GM08714 (cell line): ENCODE results near the gene TMEM120B.

ENCODE experiments used
- H3K4me3 ChIP-seq: fragments of 200-500 bp; sonication (Bioruptor generic); 2 replicates; pipeline ENCODE4 v1.5.1; 2014; ENCODE audit warnings: mild to moderate bottlenecking, low read length, inconsistent platforms
- ZNF274 ChIP-seq: IDR thresholded peaks from 2 replicates; pipeline ENCODE4 v1.6.1; 2012; ENCODE audit warnings: mild to moderate bottlenecking, low read depth, low read length

Gene TMEM120B

GRCh38 chr12:121794534-121795033 is 82.0 kb downstream of the TMEM120B start:
- no peak overlapping the region; the same call in 1 of the 2 replicates for H3K4me3 ChIP-seq
- TF ChIP-seq ZNF274 = no peak

DNA sequence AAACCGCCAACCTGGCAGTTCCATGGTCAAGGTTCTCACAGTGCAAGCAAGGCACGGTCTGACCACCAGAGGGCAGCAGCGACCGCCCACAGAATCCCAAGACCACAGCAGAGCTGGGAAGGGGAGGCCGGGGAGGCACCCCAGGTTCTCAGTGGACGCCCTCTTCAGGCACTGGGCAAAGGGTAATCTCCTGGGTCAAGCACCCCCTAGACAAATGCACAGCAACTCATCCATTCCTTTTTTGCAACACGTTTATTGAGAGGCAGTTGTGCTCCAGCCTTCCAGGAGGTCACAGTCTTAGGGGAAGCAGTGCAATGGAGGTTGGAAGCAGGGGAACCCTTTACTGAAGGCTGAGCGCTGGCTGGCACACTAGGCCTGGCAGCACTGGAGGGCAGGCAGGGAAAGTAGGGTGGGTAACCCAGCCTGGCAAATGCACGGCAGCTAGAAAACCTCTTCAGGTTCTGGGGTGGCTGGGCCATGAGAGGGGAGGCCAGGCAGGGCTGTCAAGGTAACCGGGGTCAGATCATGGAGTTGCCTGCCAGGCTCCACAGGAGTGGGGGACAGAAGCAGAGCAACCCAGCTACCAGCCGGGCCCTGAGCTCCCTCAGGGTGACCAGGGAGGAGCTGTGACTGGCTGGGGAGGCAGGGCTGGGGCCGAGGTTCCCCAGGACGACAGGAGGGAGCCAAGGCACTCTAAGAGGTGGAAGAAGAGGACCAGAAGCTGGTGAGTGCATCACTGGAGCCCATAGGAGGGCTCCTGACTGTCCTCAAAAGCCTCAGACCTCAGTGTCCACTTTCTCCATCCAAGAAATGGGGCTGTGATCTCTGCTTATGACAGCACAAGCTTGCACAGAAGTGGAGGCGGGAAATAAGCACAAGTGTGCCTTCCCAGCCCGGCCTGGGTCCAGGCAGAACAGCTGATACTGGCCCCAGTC is 82.7 kb downstream of the TMEM120B start:
- no peak for TF ChIP-seq ZNF274
- no peak overlapping the region for H3K4me3 ChIP-seq

- H3K4me3 ChIP-seq = no peak overlapping the region
- TF ChIP-seq ZNF274 = no peak
Observed at GRCh38 chr12:121796855-121797751, 84.6 kb downstream of the TMEM120B start.

- H3K4me3 ChIP-seq = no peak overlapping the region
- TF ChIP-seq ZNF274 = no peak
Observed at GRCh38 chr12:121797937-121798786, 85.6 kb downstream of the TMEM120B start.

DNA sequence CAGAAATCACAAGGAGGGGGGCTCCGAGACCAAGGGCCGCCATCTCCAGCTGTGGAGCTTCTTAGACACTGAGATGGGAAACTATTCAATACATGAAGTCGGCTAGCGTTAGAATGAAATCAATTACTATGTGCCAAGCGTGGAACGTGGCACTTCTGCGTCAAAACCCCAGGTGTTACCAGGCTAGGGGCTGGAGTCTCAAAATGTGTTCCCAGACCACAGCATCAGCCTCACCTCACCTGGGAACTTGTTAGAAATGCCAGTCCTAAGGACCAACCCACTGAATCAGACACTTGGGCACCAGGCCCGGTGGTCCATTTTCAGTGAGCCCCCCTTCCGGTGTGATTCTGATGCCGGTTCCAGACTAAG is 86.2 kb downstream of the TMEM120B start:
- no peak overlapping the region for H3K4me3 ChIP-seq
- TF ChIP-seq ZNF274 = no peak

- peak overlapping the region; percentile 95; the same call in 1 of the 2 replicates for H3K4me3 ChIP-seq
Observed at GRCh38 chr12:121799156-121799841, 86.7 kb downstream of the TMEM120B start.

GRCh38 chr12:121799842-121800693 is 87.5 kb downstream of the TMEM120B start:
- peak overlapping the region; percentile 95; the same call in 1 of the 2 replicates for H3K4me3 ChIP-seq
- TF ChIP-seq ZNF274 = no peak

More at GRCh38 chr12:121799156-121799841, 86.7 kb downstream of the TMEM120B start:
- TF ChIP-seq ZNF274 = no peak

GRCh38 chr12:121800694-121801594 is 88.4 kb downstream of the TMEM120B start:
- H3K4me3 ChIP-seq = peak overlapping the region; percentile 95
- TF ChIP-seq ZNF274 = no peak

DNA sequence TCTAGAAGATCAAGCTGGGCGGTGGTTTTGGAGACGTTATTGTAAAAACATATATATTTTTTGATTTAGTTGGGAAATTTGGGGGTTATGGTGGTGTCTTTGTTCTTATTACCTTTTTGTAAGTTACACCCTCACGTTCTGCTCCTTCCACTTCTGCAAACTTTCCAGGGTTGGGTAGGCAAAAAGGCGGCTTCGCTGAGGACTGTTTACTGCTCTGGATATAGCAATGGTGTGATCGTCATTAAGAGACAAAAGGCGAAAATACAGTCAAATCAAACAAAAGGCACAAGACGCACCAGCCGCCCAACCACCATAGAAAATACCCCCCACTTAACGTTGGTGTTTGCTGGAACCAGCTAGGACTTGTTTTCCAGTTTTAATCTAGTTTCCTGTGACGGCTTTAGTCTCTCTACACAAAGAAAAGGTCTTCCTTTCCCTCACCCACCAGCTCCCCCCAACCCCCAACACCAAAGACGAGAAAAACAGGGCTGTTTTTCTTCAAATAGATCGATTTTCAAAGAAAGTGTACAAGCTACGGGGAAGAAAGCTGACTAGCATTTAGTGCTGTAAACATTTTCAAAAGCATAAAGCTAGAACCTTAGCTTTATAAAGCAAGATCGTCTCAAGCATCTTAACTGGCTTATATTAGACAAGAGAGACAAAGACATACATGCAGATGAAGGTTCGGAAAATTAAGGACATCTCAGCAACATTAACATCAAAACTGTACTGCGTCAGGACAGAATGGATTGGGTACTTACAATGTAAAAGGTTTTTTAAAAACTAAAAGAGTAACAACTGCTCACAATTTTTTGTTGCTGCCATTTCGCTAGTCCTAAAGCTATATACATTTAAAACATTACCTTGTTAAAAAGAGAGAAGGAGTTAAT is 89.3 kb downstream of the TMEM120B start:
- no peak for TF ChIP-seq ZNF274
- peak overlapping the region; percentile 95 for H3K4me3 ChIP-seq

DNA sequence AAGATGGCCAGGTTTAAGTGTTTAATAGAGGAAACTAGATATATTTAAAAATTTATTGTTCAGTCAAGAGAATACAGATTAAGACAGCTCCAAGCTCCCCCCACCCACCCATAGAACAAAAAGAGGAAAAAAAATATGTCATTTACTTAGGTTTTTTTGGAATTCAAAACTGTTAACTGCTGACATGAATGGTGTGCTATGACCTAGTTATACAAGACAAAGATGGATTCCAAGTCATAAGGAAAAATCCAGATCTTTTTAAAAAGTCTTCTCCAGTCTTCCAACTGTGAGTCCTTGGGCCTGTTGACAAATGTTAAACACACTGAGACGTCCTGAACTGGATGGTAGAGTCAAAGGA is 89.9 kb downstream of the TMEM120B start:
- TF ChIP-seq ZNF274 = no peak
- H3K4me3 ChIP-seq = peak overlapping the region; percentile 95
